Measurements from ENCODE around the gene CATSPER4. TPM values are rescaled to one million over a fixed set of nuclear protein-coding genes. Genes with fewer than 3 reads are reported as not detected.
"Not testable (repeated sequence)": the region's sequence is repeated elsewhere in the genome, so short reads cannot be mapped to it uniquely, and the experiment has no call there.

CATSPER4 gene
- total RNA-seq, 1 experiment from 2014 or later, result not detected

GRCh38 chr1:26191739-26192138, 1.3 kb downstream of the CATSPER4 start:
- DNase-seq (ENCODE audit: low read depth), result no peak

DNA sequence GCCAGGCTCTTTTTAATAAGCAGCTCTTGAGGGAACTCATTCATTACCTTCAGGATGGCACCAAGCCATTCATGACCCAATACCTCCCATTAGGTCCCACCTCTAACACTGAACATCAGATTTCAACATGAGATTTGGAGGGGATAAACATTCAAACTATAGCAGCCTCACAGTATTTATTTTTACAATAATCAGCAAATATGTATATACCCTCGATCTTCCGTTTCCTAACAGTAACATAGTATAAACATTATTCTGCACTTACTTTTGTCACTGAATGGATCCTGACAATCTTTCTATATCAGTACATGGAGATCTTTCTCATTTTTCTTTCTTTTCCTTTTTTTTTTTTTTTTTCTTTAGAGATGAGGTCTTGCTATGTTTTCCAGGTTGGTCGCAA, 5.4 kb downstream of the CATSPER4 start:
- no peak for DNase-seq (ENCODE audit: low read depth)

DNA sequence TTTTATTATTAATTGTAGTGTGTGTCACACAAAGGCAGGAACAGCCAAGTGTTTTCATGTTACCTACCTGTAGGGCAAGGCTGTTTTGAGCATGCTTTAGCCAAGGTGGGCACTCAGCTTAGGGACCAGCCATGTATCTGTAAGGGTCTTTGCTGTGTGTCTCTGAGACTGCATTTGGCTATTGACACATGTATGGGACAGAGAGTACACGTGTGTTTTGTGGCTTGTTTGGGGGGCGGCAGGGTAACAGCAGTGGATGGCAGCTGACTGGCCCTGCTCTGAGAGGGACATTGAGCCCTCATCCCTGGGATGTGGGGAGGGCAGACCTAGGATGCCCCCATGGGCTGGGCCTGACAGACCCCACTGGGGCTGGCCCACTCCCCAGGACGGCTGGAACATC, 6.9 kb downstream of the CATSPER4 start:
- DNase-seq (ENCODE audit: low read depth), result no peak

GRCh38 chr1:26197813-26198212, 7.4 kb downstream of the CATSPER4 start:
- no peak for DNase-seq (ENCODE audit: low read depth)

DNA sequence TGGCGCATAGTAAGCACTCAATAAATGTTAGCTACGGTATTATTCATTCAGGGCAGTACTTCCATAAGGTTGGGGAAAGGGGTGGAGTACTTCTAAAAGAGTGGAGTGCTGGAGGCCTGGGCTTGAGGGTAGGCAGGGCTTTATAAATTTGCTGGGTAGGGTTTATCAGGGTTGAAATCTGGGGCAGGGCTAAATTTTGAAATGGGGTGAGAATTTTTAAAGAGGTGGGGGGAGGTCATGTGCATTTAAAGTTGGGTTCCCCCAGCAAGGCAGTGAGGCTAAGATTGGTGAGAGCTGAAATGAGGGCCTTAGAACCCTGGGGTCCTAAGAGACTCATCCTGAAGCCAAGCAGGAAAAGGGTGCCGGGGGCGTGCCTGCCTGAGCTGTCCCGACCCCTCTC, 10.0 kb downstream of the CATSPER4 start:
- no peak for DNase-seq (ENCODE audit: low read depth)

GRCh38 chr1:26203642-26204318, 13.4 kb downstream of the CATSPER4 start:
- no peak for DNase-seq (ENCODE audit: low read depth)

- DNase-seq (ENCODE audit: low read depth), result no peak
Measured at GRCh38 chr1:26210147-26210870, 19.9 kb downstream of the CATSPER4 start.

- no peak for DNase-seq (ENCODE audit: low read depth)
Measured at GRCh38 chr1:26212726-26213125, 22.3 kb downstream of the CATSPER4 start.

DNA sequence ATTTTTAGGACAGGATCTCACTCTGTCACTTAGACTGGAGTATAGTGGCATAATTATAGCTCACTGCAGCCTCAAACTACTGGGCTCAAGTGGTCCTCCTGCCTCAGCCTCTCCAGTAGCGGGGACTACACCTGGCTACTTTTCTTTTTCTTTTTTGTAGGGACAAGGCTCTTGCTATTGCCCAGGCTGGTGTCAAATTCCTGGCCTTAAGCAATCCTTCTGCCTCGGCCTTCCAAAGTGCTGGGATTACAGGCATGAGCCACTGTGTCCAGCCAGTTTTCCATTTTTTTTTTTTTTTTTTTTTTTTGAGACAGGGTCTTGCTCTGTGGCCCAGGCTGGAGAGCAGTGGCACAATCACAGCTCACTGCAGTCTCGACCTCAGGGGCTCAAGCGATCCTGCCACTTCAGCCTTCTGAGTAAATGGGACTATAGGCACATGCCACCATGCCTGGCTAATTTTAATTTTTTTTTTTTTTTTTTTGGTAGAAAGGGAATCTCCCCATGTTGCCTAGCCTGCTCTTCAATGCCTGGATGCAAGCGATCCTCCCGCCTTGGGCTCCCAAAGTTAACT, 23.0 kb downstream of the CATSPER4 start:
- no peak for DNase-seq (ENCODE audit: low read depth)

DNA sequence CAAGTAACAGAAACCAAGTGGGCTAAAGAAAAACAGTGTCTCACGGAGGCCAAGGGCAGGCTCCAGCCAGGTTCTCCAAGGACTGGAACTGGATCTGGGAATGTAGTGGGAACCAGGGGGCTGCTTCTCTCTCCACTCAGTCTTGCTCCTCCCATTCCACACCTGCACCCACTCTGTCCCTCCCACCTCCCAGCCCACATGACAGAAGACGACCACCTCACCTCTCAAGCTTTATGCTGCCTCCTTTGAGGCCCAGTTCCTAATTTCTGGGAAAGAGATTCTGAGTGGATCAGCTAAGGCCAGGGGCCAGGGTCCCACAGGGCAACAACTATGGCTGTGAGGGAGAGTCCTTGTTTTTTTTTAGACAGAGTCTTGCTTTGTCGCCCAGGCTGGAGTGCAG, 24.8 kb downstream of the CATSPER4 start:
- no peak for DNase-seq (ENCODE audit: low read depth)

GRCh38 chr1:26218906-26219494, 28.6 kb downstream of the CATSPER4 start:
- DNase-seq (ENCODE audit: low read depth), result peak; percentile 57

DNA sequence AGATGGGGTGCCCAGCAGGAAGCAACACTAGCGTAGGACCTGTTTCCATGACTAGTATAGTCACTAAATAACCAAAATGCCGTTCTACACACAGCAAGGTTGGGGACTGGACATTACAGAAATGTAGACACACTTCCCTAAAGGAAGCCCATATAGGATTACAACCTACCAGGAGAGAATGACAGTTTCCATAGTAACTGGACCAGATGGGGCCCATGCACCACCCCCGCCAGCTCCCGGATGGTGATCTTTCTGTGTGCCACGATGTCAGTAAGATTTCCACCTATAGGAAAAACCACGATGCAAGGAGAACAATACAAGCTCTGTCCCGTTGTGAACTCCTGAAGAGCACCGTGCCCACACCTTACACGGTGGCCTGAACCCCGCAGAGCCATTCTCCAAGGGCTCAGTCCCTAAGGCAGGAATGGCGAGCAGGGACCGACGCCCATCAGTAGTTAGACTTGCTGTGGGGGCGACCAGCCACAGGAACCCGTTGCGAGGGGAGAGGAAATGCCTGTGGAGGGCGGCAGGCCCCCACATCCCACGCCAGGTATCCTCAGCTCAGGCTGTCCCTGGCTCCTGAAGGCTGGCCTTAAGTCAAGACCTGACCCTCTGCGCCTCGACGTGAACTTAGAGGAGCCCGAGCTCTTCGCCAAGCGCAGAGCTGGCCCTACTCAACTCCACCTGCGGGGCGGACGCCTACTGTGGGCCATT, 30.0 kb downstream of the CATSPER4 start:
- DNase-seq (ENCODE audit: low read depth), result no peak

DNA sequence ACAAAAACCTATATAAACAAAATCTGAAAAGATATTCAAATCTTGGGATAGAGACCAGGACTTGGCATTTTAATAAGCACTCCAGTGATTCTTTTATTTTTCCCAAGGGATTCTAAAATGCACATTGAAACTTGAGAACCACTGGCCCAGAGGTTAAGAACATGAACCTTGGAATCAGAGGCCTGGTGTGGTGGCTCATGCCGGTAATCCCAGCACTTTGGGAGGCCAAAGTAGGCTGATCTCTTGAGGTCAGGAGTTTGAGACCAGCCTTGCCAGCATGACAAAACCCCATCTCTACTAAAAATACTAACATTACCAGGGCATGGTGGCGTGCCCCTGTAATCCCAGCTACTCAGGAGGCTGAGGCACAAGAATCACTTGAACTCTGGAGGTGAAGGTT, 30.7 kb downstream of the CATSPER4 start:
- DNase-seq (ENCODE audit: low read depth), result no peak

GRCh38 chr1:26224606-26225005, 34.2 kb downstream of the CATSPER4 start:
- no peak for DNase-seq (ENCODE audit: low read depth)

DNA sequence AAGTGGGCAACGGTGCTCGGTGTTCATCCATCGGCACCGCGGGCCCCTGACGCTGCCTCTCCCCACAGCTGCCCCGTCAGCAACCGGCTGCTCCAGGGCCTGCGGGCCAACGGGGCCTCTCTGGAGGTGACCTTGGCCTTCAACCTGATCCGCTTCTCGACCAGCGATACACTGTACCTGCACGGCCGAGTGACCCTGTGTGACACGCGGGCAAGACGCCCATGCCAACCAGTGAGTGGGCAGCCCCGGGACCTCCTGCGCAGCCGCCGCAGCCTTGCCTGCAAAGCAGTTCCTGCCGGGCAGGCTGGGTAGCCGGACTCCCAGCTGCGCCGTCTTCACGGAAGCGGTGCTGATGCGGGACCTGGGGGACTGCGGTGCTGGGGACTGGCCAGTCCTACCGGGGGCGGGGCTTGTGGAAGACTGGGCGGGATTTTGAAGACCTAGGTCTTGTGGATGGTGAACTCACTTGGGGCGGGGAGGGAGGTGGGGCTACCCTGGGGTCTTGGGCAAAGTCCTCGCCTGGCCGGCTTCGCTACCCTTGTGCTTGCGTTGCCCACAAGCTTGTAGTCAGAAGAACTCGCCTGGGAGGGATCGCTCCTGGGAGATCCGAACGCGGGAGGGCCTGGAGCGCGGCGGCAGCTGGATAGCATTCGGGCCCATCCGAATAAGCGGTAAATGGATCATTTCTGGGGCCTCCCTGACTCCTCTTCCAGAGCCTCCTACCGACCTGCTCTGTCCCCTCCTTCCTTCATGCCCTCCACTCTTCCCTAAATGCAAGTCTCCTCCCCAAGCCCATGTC, 34.8 kb downstream of the CATSPER4 start:
- no peak for DNase-seq (ENCODE audit: low read depth)

DNA sequence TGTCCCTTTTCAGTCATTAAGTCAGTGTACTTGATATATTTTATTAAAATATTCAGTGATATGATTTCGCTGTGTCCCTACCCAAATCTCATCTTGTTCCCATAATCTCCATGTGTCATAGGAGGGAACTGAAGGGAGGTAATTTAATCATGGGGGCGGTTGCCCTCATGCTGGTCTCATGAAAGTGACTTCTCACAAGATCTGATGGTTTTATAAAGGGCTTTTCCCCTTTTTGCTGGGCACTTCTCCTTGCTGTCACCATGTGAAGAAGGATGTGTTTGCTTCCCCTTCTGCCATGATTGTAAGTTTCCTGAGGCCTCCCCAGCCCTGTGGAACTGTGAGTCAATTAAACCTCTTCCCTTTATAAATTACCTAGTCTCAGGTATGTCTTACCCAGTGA, 40.3 kb downstream of the CATSPER4 start:
- DNase-seq (ENCODE audit: low read depth), result not testable (repeated sequence)

GRCh38 chr1:26233903-26234643, 43.7 kb downstream of the CATSPER4 start, which contains the start of gene CEP85:
Gene CEP85 (plus strand): TSS chr1:26234200. CDS start chr1:26239784, 5,584 bp downstream.
- peak; percentile 94 for DNase-seq (ENCODE audit: low read depth)

DNA sequence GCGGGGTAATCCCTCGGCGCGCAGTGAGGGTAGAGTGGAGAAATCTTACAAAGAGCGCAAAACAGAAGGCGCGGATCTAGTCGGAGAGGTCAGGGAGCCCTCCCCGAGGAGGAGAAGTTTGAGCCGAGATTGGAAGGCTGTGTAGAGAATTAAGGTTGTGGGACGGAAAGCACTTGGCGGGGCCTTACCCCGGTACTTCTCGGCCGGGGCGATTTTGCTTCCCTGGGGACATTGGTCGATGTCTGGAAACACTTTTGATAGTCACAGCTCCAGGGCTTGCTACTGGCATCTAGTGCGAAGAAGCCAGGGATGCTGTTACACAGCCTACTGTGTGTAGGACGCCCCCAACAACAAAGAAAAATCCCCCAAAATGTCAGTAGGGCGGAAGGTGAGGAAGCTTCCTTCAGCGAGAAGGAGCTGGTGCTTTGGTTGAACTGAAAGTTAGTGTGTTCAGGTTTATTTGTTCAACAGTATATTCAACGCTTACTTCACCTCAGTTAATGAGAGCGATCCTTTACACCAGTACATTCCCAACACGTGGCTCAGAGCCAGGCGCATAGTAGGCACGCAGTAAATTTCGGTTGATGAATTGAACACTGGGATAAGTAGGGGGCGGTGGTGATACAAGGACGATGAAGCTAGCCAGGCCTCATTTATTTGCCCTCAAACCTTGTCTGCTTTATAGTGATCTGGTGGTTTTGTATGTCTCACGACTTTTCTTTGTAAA, 44.4 kb downstream of the CATSPER4 start:
- peak; percentile 47 for DNase-seq (ENCODE audit: low read depth)

DNA sequence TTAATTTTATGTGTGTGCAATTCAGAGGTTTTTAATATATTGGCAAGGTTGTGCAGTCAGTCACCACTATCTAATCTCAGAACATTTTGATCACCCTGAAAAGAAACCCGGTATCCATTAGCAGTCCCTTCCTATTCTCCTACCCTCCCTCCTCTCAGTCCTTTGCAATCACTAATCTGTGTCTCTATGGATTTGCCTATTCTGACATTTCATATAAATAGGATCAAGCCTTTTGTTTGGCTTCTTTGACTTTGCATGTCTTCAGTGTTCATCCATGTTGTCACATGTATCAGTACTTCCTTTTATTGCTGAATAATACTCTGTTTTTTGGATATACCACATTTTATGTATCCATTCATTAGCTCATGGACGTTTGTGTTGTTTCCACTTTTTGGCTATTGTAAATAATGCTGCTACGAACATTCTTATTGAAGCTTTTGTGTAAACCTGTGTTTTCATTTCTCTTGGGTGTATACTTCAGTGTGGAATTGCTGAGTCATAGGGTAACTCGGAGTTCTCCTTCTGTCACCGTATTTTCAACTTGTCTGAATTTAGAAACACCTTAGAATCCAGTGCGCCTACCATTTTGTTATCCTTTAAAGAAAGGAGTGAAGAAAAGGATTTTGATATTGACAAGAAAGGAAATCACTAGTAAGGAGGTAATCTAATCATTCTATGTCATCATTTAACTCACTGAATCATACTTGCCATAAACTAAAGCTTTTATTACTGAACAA, 47.0 kb downstream of the CATSPER4 start:
- peak; percentile 73 for DNase-seq (ENCODE audit: low read depth)

All from M059J (cell line).